NCI-H774 (cell line): ENCODE measurements around the gene NRARP.

ENCODE experiments used
- DNase-seq: peaks from one replicate; lab custom pipeline; 2025; lab: John Stamatoyannopoulos, UW

Gene NRARP

GRCh38 chr9:137297966-137298365, 4.1 kb downstream of the NRARP start:
- DNase-seq, result no peak

DNA sequence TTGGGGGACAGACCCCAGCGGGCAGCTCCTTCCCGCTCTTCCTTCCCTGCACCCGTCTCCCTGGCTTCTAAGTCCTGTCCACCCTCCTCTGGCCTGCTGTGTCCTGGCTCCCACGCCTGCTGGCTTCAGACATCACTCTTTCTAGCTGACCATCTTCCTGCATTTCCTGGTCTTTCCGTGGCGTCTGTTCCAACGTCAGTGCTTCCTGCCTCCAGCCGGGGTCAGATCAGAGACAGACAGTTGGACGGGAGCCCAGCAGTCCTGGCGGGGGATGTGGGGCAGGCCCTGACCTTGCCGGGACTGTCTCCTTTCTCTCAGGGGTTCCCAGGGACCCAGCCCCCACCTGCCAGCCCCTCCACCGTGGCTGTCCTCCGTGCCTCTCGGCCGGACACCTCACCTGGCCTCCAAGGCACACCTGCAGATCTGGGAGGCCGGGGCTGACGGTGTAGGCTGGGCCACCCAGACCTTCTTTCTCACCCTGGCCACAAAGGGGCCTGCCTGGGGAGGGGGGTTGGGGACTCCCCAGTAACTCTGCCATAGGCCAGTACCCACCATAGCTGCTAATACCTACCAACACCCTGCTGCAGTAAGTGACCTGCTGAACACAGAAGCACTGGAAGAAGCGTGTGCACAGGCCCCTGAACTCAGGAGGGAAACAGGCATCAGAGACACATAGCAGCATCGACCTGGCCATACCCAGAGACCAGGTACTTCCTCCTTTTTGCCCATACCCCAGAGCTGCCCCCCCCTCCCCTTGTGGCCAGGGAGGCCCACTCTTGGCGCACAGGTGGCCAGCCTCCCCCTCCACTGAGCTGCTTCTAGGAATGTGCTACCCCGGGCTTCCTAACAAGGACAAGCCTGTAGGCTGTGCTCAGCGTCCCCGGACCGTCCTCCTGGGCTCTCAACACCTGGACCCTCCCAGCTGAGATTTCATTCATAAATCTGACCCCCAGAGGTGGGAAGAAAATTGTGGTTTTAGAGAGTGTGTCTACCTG, 5.1 kb downstream of the NRARP start:
- no peak for DNase-seq

- no peak for DNase-seq
Observed at GRCh38 chr9:137295849-137296669, 6.0 kb downstream of the NRARP start.

DNA sequence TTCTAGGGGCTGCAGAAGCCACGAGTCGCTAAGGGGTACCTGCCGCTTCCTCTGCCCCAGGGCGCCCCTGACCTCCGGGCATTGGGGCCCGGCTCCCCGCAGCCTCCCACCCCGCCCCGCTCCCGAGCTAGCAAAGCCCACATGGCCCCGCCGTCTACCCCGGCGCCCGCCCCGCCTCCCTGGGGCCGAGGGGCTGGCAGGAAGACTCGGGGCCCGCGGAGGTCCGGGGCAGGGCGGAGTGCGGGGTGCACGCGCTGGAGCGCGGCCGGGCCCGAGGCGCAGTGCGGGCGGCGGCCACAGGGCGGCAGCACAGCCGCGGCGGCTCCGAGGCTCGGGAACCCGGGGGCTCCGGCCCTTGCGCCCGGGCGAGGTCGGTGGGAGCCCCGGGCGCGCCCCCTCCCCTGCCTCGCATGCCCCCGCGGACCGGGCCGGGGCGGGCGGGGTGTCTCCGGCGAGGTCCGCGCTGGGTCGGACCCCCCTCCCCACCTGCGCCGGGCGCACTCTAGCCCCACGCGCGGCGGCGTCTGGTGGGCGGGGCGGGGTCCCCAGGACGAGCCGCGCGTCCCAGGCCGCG, 6.7 kb downstream of the NRARP start:
- DNase-seq, result peak; percentile 33

DNA sequence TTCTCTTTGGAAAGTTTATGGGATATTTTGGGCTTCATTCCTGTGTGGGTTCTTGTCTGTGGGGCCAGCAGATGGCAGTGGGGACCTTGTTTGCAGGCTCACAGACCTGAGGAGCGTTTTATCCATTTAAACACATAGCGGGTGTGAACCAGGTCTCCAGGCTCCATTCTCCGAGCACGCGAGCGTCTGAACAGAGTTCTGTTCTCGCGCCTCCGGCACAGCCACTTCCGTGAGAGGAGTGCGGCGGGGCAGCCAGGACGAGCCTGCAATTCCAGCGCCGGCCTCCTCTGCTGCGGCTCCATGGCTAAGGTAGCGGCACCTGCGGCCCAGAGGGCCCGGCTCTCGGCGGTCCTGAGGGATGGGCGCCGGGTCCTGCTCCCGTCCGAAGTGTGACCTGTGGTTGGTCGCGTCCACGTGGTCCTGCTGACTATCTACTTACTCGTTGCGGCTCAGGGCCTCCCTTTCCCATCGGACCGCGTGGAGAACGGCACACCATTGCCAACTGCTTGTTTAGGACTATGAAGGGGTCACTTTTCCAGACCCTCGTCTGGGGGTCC, 7.3 kb downstream of the NRARP start:
- no peak for DNase-seq

- DNase-seq, result peak; percentile 79
Observed at GRCh38 chr9:137294091-137294680, 7.9 kb downstream of the NRARP start.

- no peak for DNase-seq
Observed at GRCh38 chr9:137293482-137294090, 8.5 kb downstream of the NRARP start.

DNA sequence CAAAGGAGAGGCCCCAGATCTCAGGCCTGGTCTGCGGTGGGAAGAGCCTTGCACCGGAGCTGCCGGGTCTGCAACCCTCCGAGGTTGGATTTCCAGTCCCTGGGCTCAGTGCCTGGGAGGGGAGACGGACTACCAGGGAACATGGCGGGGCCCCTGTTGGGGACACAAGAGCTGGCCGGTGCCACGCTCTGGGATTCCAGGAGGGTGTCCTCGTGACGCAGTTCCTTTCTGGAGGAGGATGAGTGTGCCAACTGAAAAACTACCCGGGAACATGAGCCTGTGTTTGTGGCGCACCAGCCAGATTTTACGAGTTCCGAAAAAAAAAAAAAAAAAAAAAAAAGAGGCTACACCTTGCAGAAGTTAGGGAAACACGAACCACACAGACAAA, 9.0 kb downstream of the NRARP start:
- DNase-seq, result no peak

DNA sequence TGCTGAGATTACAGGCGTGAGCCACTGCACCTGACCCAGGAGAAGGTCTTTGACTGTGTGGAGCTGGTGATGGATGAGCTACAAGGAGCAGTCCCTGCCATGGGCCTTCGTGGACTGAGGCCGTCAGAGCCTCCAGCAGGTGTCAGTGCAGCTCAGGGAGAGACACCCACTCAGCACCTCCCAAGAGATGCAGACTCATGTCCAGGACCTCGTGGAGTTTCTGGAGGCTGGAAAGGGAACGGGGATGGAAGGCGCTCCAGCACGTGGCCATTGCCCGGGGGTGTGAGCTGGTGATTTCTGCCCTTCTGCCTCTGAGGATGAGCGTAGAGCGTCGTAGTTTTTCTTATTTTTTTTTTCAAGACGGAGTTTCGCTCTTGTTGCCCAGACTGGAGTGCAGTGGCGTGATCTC, 15.1 kb downstream of the NRARP start:
- DNase-seq, result peak; percentile 56

DNA sequence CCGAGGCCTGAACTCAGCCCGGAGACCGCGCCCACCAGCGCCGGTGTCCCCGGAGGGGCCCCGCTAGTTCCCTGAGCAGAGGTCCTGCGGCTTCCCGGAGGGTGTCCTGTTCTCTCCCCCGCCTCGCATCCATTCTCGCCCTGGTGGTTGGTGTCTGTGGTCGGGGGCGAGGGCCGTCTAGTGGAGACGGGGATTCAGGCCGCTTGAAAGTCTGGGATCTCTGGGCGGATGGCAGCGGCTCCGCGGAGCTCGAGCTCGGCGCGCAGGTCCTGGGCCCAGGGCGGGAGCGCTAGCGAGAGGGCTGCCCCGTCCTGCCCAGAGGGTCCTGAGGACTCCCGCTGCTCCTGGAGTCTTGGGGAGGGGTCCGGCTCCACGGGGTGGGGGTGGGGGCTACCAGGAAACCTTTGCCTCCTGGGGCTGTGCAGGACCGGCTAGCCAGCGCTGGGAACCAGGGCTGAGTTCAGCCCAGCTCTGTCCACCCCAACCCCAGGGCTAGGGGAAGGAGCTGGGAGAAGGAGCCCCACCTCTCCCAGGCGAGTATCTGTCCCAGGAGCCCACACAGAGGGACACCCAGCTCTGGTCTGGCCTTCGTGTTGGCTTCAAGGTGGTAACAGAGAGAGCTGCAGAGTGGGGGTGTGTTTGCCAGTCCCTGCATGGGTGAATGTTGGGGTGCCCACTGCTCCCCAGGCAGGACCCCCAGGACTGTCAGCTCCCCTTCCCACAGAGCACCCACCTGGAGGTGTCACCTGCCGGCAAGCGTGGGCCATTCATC, 20.5 kb downstream of the NRARP start:
- no peak for DNase-seq

DNA sequence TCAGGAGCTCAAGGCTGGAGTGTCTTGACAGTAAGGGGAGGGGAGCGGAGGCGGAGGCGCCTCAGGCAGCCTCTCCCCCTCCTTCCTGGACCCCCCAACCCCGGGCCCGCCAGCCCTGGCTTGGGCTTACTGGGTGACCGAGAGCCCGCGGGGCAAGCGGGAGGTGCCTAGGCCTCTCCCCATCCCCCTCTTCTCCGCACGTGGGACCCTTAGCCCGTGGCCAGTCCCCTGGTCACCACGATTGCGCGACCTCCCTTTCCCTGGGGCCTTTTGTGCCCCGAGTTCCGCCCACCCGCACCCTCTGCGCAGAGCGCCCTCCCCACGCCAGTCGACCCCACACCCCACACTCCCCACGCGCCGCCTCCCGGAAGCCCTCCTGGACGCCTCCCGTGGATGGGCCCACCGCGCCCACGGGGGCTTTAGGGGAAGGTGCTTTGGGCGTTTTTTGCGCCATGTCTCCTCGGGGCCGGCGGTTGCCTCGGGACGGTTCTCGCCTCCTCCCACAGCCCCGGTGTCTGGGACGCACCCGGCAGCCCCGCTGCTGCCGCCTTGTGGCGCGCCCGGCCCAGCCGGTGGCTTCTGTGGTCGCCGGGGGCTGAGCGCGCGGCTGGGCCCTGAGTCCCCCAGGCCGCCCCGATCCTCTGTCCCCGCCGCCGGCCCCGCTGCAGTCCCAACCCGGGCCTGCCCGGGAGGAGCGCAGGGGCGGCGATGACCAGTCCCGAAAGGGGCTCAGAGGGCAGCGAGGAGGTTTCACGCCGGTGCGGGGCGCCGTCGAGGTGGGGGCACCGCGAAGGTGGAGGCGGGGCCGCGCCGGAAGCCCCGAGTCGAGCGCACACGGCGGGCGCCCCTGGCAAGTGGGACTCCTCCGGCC, 21.4 kb downstream of the NRARP start:
- no peak for DNase-seq

DNA sequence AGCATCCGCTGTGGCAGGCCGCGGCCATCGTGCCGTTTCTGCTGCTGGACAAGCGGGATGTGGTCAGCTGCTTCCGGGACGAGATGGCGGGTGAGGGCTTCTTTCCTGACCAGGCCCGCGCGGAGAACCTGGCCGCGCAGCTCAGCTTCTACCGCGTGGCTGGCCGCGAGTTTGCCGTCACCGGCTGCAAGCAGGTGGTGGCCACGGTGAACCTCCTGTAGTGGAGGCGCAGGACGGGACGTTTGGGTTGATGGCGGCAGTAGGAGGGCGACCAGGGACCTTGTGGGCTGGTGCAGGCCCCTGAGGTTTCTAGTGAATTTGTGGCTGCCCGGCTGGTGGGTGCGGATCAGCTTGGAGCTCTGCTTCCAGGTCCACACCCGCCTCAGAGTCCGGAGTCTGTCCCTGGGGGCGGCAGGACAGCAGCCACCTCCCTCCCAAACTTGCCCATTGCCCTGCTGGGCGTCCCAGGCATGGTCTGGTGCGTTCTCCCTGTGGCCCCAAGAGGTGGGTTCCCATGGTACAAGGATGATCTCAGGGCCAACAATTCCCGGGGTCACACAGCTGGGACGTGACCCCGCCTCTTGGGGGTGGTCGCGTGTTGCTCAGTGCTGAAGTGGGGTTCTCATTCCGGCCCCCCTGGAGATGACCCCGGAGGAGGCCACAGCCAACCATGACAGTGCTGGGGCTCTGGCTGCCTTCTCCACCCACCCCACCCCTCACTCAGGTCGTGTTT, 22.2 kb downstream of the NRARP start:
- DNase-seq, result no peak

GRCh38 chr9:137278721-137279711, 23.1 kb downstream of the NRARP start:
- no peak for DNase-seq

DNA sequence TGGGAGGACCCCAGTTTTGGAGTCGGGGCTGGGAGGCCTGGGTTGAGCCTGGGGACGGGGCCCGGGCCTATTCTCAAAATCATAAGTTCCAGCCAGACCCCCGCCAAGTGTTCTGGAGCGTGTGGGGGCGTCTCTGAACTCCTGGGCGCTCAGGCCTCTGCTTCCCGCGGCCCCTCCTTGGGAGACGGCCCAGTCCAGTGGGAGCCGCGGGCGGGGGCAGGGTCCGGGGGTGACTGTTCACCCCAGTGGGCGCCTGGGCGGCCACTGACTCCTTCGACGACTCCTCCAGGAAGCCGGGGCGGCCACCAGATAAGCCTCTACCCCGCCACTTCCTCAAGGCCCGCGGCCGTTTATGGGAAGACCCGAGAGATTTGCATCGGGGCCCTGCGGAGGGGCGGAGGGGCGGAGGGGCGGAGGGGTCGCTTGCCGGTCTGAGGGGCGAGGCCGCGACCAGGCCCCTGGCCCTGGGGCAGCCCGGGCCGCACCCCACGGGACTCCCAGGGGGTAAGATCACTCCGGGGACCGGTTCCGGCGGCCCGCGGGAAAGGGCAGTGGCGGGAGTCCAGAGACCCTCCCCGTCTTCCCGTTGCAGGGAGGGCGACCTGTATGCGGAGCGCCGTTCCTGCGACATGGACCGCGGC, 23.9 kb downstream of the NRARP start:
- no peak for DNase-seq

DNA sequence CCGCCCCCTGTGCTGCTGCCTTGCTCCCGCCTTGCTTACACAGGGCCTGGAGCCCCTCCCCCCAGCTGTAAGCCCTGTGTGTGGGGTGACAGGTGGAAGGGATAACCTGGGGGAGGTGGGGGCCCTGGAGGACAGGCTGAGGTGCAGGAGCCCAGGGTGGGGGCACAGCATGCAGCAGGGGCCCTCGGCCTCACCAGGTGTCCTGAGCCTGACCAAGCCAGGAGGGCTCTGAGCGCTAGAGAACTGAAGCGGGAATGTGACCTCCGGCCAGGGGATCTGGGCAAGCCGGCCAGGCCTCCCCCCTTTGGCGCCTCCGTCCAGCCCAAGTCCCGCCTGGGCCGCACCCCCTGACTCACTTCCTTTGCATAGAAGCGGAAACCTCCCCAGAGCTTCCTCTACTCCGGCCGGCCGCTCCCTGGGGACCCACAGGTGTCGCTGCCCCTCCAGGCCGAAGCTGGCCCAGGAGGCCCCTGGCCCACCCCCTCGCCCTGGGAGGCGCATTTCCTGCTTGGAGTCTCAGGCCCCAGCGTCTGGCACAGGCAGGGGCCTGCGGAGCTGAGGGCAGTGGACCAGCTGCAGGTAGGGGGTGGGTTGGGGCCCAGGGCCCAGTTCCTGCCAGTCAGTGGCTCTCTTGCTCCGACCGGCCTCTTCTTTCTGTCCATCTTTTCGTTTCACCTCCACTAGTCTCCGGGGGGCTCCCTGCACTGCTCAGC, 24.6 kb downstream of the NRARP start, which contains the start of gene TOR4A:
TSS of gene TOR4A (plus strand) at position 398 of the 713 bp plus-strand sequence. CDS start 964 bp downstream, outside the sequence.
- no peak for DNase-seq
